Astrocyte (in vitro differentiated cells and primary cell): ENCODE data around the gene PLXDC2. TPM values are rescaled to one million over a fixed set of nuclear protein-coding genes. Genes with fewer than 3 reads are reported as not detected.

Experiments used
- DNase-seq: peaks from one replicate; pipeline ENCODE4 v3.0.0-alpha.2; 2010; ENCODE audit warnings: low read depth
- FAIRE-seq: peaks from 2 replicates; lab custom pipeline; 2011; peaks lifted over from hg19 to GRCh38; lab: Jason Lieb, UNC
- H2AFZ ChIP-seq: 2 replicates; pipeline ENCODE4 v1.6.0; 2012; ENCODE audit warnings: low read depth, low read length, inconsistent platforms
- H3K27ac ChIP-seq: 2 replicates; pipeline ENCODE4 v1.5.1; 2011; ENCODE audit warnings: low read depth, low read length, inconsistent platforms
- H3K27me3 ChIP-seq: 2 replicates; pipeline ENCODE4 v1.6.0; 2011; ENCODE audit warnings: low read length, inconsistent platforms; ENCODE audit not compliant: insufficient read depth
- H3K36me3 ChIP-seq: 2 replicates; pipeline ENCODE4 v1.5.1; 2011; ENCODE audit warnings: low read length, inconsistent platforms; ENCODE audit not compliant: insufficient read depth
- H3K4me1 ChIP-seq: 2 replicates; pipeline ENCODE4 v1.5.1; 2011; ENCODE audit warnings: low read length, inconsistent platforms; ENCODE audit not compliant: insufficient read depth
- H3K4me2 ChIP-seq: 2 replicates; pipeline ENCODE4 v1.6.0; 2012; ENCODE audit warnings: low read length, inconsistent platforms
- H3K4me3 ChIP-seq: 2 replicates; pipeline ENCODE4 v1.5.1; 2011; ENCODE audit warnings: low read depth, mild to moderate bottlenecking, low read length, inconsistent platforms; ENCODE audit not compliant: insufficient read depth
- H3K79me2 ChIP-seq: 2 replicates; pipeline ENCODE4 v1.6.0; 2012; ENCODE audit warnings: mild to moderate bottlenecking, low read length, inconsistent platforms; ENCODE audit not compliant: insufficient read depth
- H3K9ac ChIP-seq: 2 replicates; pipeline ENCODE4 v1.6.0; 2012; ENCODE audit warnings: mild to moderate bottlenecking, low read length, inconsistent platforms
- H3K9me3 ChIP-seq: 2 replicates; pipeline ENCODE4 v1.5.1; 2012; ENCODE audit warnings: low read depth, mild to moderate bottlenecking, low read length, inconsistent platforms; ENCODE audit not compliant: insufficient read depth
- H4K20me1 ChIP-seq: 2 replicates; pipeline ENCODE4 v1.6.0; 2012; ENCODE audit warnings: low read length, inconsistent platforms; ENCODE audit not compliant: insufficient read depth
- H3K27ac Mint-ChIP-seq: one replicate; pipeline ENCODE4 v1.8.0; 2021; ENCODE audit warnings: mild to moderate bottlenecking, mixed read lengths; ENCODE audit not compliant: unreplicated experiment
- H3K27me3 Mint-ChIP-seq: one replicate; pipeline ENCODE4 v1.8.0; 2021; ENCODE audit warnings: low read depth, mixed read lengths; ENCODE audit not compliant: unreplicated experiment
- H3K36me3 Mint-ChIP-seq: one replicate; pipeline ENCODE4 v1.8.0; 2021; ENCODE audit warnings: low read depth, mixed read lengths; ENCODE audit not compliant: unreplicated experiment
- H3K4me1 Mint-ChIP-seq: one replicate; pipeline ENCODE4 v1.8.0; 2021; ENCODE audit warnings: low read depth, mixed read lengths; ENCODE audit not compliant: unreplicated experiment
- H3K4me3 Mint-ChIP-seq: one replicate; pipeline ENCODE4 v1.8.0; 2021; ENCODE audit warnings: mild to moderate bottlenecking, moderate library complexity, mixed read lengths; ENCODE audit not compliant: unreplicated experiment
- H3K9me3 Mint-ChIP-seq: one replicate; pipeline ENCODE4 v1.8.0; 2021; ENCODE audit warnings: mild to moderate bottlenecking, mixed read lengths; ENCODE audit not compliant: unreplicated experiment
- CTCF ChIP-seq: IDR thresholded peaks from 2 replicates; pipeline ENCODE4 v1.5.1; 2011; ENCODE audit warnings: low read depth, mild to moderate bottlenecking, inconsistent platforms, low read length, moderate library complexity; ENCODE audit not compliant: insufficient read depth
- EZH2 ChIP-seq: IDR thresholded peaks from 2 replicates; pipeline ENCODE4 v1.6.1; 2012; ENCODE audit warnings: mild to moderate bottlenecking, low read length, inconsistent platforms; ENCODE audit not compliant: insufficient read depth
- total RNA-seq: library from RNA; stranded (reverse); gene quantifications from 2 replicates; pipeline ENCODE4 v1.2.1, GENCODE V29; 2021

The PLXDC2 gene
- total RNA-seq, 1 donor from 2014 or later, result 36.1 TPM

GRCh38 chr10:19888061-19888660, 71.9 kb downstream of the PLXDC2 start:
- no peak overlapping the region for H3K9ac ChIP-seq
- no peak overlapping the region for H3K27ac Mint-ChIP-seq

GRCh38 chr10:19889256-19889655, 73.0 kb downstream of the PLXDC2 start:
- H3K27me3 ChIP-seq, result no peaks in the 10 kb centered on the region
- FAIRE-seq (no peak), DNase-seq (peak; percentile 62)
- no peak overlapping the region for H3K4me3 ChIP-seq
- Mint-ChIP-seq H3K4me3 (no peak overlapping the region), H3K36me3 (no peaks in the 10 kb centered on the region), H3K27me3 (no peaks in the 10 kb centered on the region), H3K9me3 (no peaks in the 10 kb centered on the region), H3K27ac (peak overlapping the region; percentile 53), H3K4me1 (peaks cover 28% of the 10 kb centered on the region)
- H3K4me2 ChIP-seq, result no peak overlapping the region
- no peaks in the 10 kb centered on the region for H3K79me2 ChIP-seq
- H4K20me1 ChIP-seq, result no peaks in the 10 kb centered on the region
- no peaks in the 10 kb centered on the region for H3K36me3 ChIP-seq
- H3K9ac ChIP-seq, result no peak overlapping the region
- H3K27ac ChIP-seq, result no peak overlapping the region
- TF ChIP-seq CTCF (no peak), EZH2 (no peak)
- no peaks in the 10 kb centered on the region for H3K9me3 ChIP-seq
- H2AFZ ChIP-seq, result no peak overlapping the region
- no peaks in the 10 kb centered on the region for H3K4me1 ChIP-seq

More at GRCh38 chr10:19888061-19888660, 71.9 kb downstream of the PLXDC2 start:
- Histone ChIP-seq H3K36me3 (no peaks in the 10 kb centered on the region), H2AFZ (no peak overlapping the region), H3K79me2 (no peaks in the 10 kb centered on the region), H3K27me3 (no peaks in the 10 kb centered on the region), H3K9me3 (no peaks in the 10 kb centered on the region), H3K27ac (no peak overlapping the region), H3K4me3 (no peak overlapping the region), H4K20me1 (no peaks in the 10 kb centered on the region), H3K4me1 (no peaks in the 10 kb centered on the region), H3K4me2 (no peak overlapping the region)
- no peak for DNase-seq
- TF ChIP-seq CTCF (no peak), EZH2 (no peak)
- H3K4me3 Mint-ChIP-seq, result peak overlapping the region; percentile 11
- H3K4me1 Mint-ChIP-seq, result peaks cover 21% of the 10 kb centered on the region
- no peak for FAIRE-seq
- no peaks in the 10 kb centered on the region for H3K9me3 Mint-ChIP-seq
- no peaks in the 10 kb centered on the region for H3K27me3 Mint-ChIP-seq
- no peaks in the 10 kb centered on the region for H3K36me3 Mint-ChIP-seq

DNA sequence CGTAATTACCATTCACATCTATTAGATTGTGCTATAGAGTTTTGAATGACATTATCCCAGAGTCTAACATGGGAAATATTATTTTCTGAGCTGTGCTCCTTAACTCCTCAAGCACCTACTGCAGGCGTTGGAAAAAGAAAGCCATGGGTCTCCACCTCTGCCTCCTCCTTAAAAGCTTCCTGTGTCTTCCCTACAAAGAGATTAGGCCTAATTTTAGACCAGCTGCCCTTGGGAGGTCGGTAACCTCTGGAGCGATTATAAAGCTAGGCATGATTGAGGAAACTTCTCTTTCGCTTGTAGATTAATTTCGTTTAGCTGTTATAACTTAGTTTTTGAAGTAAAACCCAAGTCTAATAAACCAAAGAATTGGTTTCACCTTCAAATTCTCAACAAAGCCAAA, 75.2 kb downstream of the PLXDC2 start:
- TF ChIP-seq CTCF, result no peak
- no peak for TF ChIP-seq EZH2
- no peak overlapping the region for H3K27ac ChIP-seq
- Mint-ChIP-seq H3K4me1 (peaks cover 30% of the 10 kb centered on the region), H3K4me3 (no peak overlapping the region), H3K27me3 (no peaks in the 10 kb centered on the region), H3K27ac (no peak overlapping the region), H3K9me3 (no peaks in the 10 kb centered on the region), H3K36me3 (no peaks in the 10 kb centered on the region)
- H2AFZ ChIP-seq, result no peak overlapping the region
- H3K4me1 ChIP-seq, result no peaks in the 10 kb centered on the region
- no peak overlapping the region for H3K4me2 ChIP-seq
- no peak for DNase-seq
- no peaks in the 10 kb centered on the region for H3K79me2 ChIP-seq
- FAIRE-seq, result no peak
- no peaks in the 10 kb centered on the region for H4K20me1 ChIP-seq
- no peaks in the 10 kb centered on the region for H3K27me3 ChIP-seq
- no peaks in the 10 kb centered on the region for H3K9me3 ChIP-seq
- no peak overlapping the region for H3K4me3 ChIP-seq
- H3K9ac ChIP-seq, result no peak overlapping the region
- H3K36me3 ChIP-seq, result no peaks in the 10 kb centered on the region
